A549 (cell line): ENCODE data around the gene SEMA4D. TPM values are rescaled to one million over a fixed set of nuclear protein-coding genes. Genes with fewer than 3 reads are reported as not detected.

Experiments used
- ATAC-seq, 2 experiments: fragments of 200-7000 bp in 1 of 2; fragments of >200 bp in 1 of 2; cut with Nextera tagmentation in 1 of 2; cut with Tn5 transposase in 1 of 2; 3 replicates each; pipeline versions ENCODE4 v1.8.0 to v1.9.1; 2018 to 2020; ENCODE audit warnings: mild to moderate bottlenecking in 1 of 2, moderate library complexity in 1 of 2
- CTCF ChIA-PET: fragments of 300-600 bp; sonication (Branson Sonifier 250); formaldehyde crosslinking; extraction: SDS; loops from one replicate; lab custom pipeline; 2021; ENCODE audit warnings: antibody characterized with exemption, inconsistent platforms; lab: Yijun Ruan, JAX
- POLR2A ChIA-PET: fragments of 350-600 bp; formaldehyde crosslinking; extraction: SDS; loops from one replicate; lab custom pipeline; 2021; ENCODE audit warnings: antibody characterized with exemption, inconsistent platforms; lab: Yijun Ruan, JAX
- DNase-seq, 2 experiments: peaks; one replicate each; pipeline versions ENCODE4 v3.0.0 to v3.0.0-alpha.2; 2011 to 2016; ENCODE audit warnings: low read depth in 1 of 2, low spot score in 1 of 2
- FAIRE-seq: peaks from 2 replicates; lab custom pipeline; 2011; peaks lifted over from hg19 to GRCh38; lab: Jason Lieb, UNC
- H3K27ac ChIP-seq, 2 experiments: fragments of >200 bp; sonication (Bioruptor Twin); formaldehyde crosslinking; 3 replicates each; pipeline ENCODE4 v1.5.1; 2016 to 2017
- H3K4me1 ChIP-seq: fragments of >200 bp; sonication (Bioruptor Twin); formaldehyde crosslinking; 3 replicates; pipeline ENCODE4 v1.6.1; 2016
- H3K4me2 ChIP-seq: fragments of >200 bp; sonication (Bioruptor Twin); formaldehyde crosslinking; 3 replicates; pipeline ENCODE4 v1.6.1; 2016
- H3K4me3 ChIP-seq: fragments of >200 bp; sonication (Bioruptor Twin); formaldehyde crosslinking; 3 replicates; pipeline ENCODE4 v1.5.1; 2016
- H3K9me3 ChIP-seq: fragments of >200 bp; sonication (Bioruptor Twin); formaldehyde crosslinking; 3 replicates; pipeline ENCODE4 v1.6.1; 2016
- BHLHE40 ChIP-seq: IDR thresholded peaks from 2 replicates; pipeline ENCODE4 v1.6.1; 2012; ENCODE audit warnings: low read depth, low read length, inconsistent platforms
- CBX2 ChIP-seq: fragments of 200-600 bp; sonication (generic); IDR thresholded peaks from 2 replicates; pipeline ENCODE4 v1.6.1; 2016; ENCODE audit warnings: low read depth, mild to moderate bottlenecking, borderline replicate concordance
- CEBPB ChIP-seq, 2 experiments: fragments of >200 bp in 1 of 2; sonication (Bioruptor Twin) in 1 of 2; formaldehyde crosslinking in 1 of 2; IDR thresholded peaks; 2 replicates each; pipeline ENCODE4 v1.6.1; 2012 to 2016
- CHD4 ChIP-seq: fragments of 200-600 bp; sonication (generic); IDR thresholded peaks from 2 replicates; pipeline ENCODE4 v1.6.1; 2016; ENCODE audit warnings: antibody characterized with exemption, mild to moderate bottlenecking, borderline replicate concordance
- EHF ChIP-seq: fragments of 250-450 bp; sonication (Bioruptor Pico); IDR thresholded peaks from 2 replicates; pipeline ENCODE4 v1.5.0; 2020; ENCODE audit warnings: mild to moderate bottlenecking
- EHMT2 ChIP-seq: fragments of 200-600 bp; sonication (generic); IDR thresholded peaks from 2 replicates; pipeline ENCODE4 v1.6.1; 2016; ENCODE audit warnings: antibody characterized with exemption, low read depth, mild to moderate bottlenecking, moderate library complexity
- FOSB ChIP-seq: fragments of 250-450 bp; sonication (Bioruptor Pico); IDR thresholded peaks from 2 replicates; pipeline ENCODE4 v1.5.0; 2020; ENCODE audit warnings: mild to moderate bottlenecking, moderate library complexity
- GATA3 ChIP-seq: IDR thresholded peaks from 2 replicates; pipeline ENCODE4 v1.6.1; 2012; ENCODE audit warnings: borderline replicate concordance
- HOXA7 ChIP-seq: fragments of 250-450 bp; sonication (Bioruptor Pico); IDR thresholded peaks from 2 replicates; pipeline ENCODE4 v1.5.0; 2020; ENCODE audit warnings: mild to moderate bottlenecking, moderate library complexity
- HOXB13 ChIP-seq: fragments of 250-450 bp; sonication (Bioruptor Pico); IDR thresholded peaks from 2 replicates; pipeline ENCODE4 v1.5.0; 2020; ENCODE audit warnings: low read depth, mild to moderate bottlenecking, moderate library complexity
- JUNB ChIP-seq: fragments of >200 bp; sonication (Bioruptor Twin); formaldehyde crosslinking; IDR thresholded peaks from 2 replicates; pipeline ENCODE4 v1.6.1; 2016
- KDM5A ChIP-seq: fragments of 200-600 bp; sonication (generic); IDR thresholded peaks from 2 replicates; pipeline ENCODE4 v1.6.1; 2016; ENCODE audit warnings: antibody characterized with exemption, mild to moderate bottlenecking
- MAFK ChIP-seq: fragments of 450-650 bp; IDR thresholded peaks from 2 replicates; pipeline ENCODE4 v1.6.1; 2014; ENCODE audit not compliant: partially characterized antibody
- MAZ ChIP-seq: fragments of 150-350 bp; IDR thresholded peaks from 2 replicates; pipeline ENCODE4 v1.6.1; 2014; ENCODE audit warnings: antibody characterized with exemption, low read depth, low read length, borderline replicate concordance
- NFE2L2 ChIP-seq: fragments of 150-350 bp; conservative IDR thresholded peaks from 2 replicates; pipeline ENCODE4 v1.6.1; 2014; ENCODE audit warnings: low read length
- NR3C1 ChIP-seq: fragments of >200 bp; sonication (Bioruptor Twin); formaldehyde crosslinking; IDR thresholded peaks from 3 replicates; pipeline ENCODE4 v1.6.1; 2017
- POLR2A ChIP-seq: IDR thresholded peaks from 2 replicates; pipeline ENCODE4 v1.6.1; 2012; ENCODE audit warnings: mild to moderate bottlenecking, low read length
- POLR2AphosphoS2 ChIP-seq: conservative IDR thresholded peaks from 2 replicates; pipeline ENCODE4 v1.6.1; 2012; ENCODE audit warnings: low read length, improper control_type of control experiment, inconsistent platforms
- RARB ChIP-seq: fragments of 250-450 bp; sonication (Bioruptor Pico); IDR thresholded peaks from 2 replicates; pipeline ENCODE4 v1.8.0; 2021; ENCODE audit warnings: mild to moderate bottlenecking, moderate library complexity
- RFX5 ChIP-seq: fragments of 450-650 bp; IDR thresholded peaks from 2 replicates; pipeline ENCODE4 v1.7.1; 2014; ENCODE audit warnings: antibody characterized with exemption, mild to moderate bottlenecking, moderate library complexity
- SMC3 ChIP-seq: fragments of >200 bp; sonication (Bioruptor Twin); formaldehyde crosslinking; IDR thresholded peaks from 3 replicates; pipeline ENCODE4 v1.6.1; 2018; ENCODE audit warnings: inconsistent platforms
- SREBF2 ChIP-seq: fragments of 450-650 bp; IDR thresholded peaks from 2 replicates; pipeline ENCODE4 v1.6.1; 2014; ENCODE audit warnings: mild to moderate bottlenecking, moderate library complexity
- TFCP2L1 ChIP-seq: fragments of 250-450 bp; sonication (Bioruptor Pico); IDR thresholded peaks from 2 replicates; pipeline ENCODE4 v1.5.0; 2021; ENCODE audit warnings: mild to moderate bottlenecking
- ZFP36 ChIP-seq: fragments of 450-650 bp; IDR thresholded peaks from 2 replicates; pipeline ENCODE4 v1.6.1; 2014; ENCODE audit warnings: borderline replicate concordance; ENCODE audit not compliant: partially characterized antibody
- WGBS: methylation state at CpG from one replicate; pipeline ENCODE4 v1.1.6; 2017; ENCODE audit errors: missing lambda C conversion rate; 5-methylcytosine and 5-hydroxymethylcytosine counted together
- polyA plus RNA-seq, 4 experiments: library from polyadenylated mRNA; depleted of rRNA in 3 of 4; stranded (reverse); fragments of >200 nt; fragmentation: RNase III in 1 of 4; extraction: RNeasy Plus Mini Kit Qiagen cat#74134 plus additional on column Dnase treatment in 1 of 4; gene quantifications; 2 replicates in 3 of 4; 3 replicates in 1 of 4; pipeline ENCODE4 v1.2.3, GENCODE V29; 2011 to 2017
- TF ChIP-seq, protein P1 (sequence below): fragments of >200 bp; sonication (Bioruptor Twin); formaldehyde crosslinking; IDR thresholded peaks from 2 replicates; pipeline ENCODE4 v1.6.1; 2016
- TF ChIP-seq, protein P2 (sequence below): fragments of >200 bp; sonication (Bioruptor Twin); formaldehyde crosslinking; IDR thresholded peaks from 3 replicates; pipeline ENCODE4 v1.6.1; 2016
- TF ChIP-seq, protein P3 (sequence below): fragments of 200-600 bp; sonication (generic); IDR thresholded peaks from 2 replicates; pipeline ENCODE4 v1.6.1; 2016; ENCODE audit warnings: antibody characterized with exemption, mild to moderate bottlenecking, moderate library complexity
- TF ChIP-seq, protein P4 (sequence below): fragments of 450-650 bp; IDR thresholded peaks from 2 replicates; pipeline ENCODE4 v1.6.1; 2014; ENCODE audit warnings: antibody characterized with exemption

The SEMA4D gene
- polyA plus RNA-seq, 2 of the 4 experiments (the other 2 are of a cell fraction), result 5.3 to 7.2 TPM

DNA sequence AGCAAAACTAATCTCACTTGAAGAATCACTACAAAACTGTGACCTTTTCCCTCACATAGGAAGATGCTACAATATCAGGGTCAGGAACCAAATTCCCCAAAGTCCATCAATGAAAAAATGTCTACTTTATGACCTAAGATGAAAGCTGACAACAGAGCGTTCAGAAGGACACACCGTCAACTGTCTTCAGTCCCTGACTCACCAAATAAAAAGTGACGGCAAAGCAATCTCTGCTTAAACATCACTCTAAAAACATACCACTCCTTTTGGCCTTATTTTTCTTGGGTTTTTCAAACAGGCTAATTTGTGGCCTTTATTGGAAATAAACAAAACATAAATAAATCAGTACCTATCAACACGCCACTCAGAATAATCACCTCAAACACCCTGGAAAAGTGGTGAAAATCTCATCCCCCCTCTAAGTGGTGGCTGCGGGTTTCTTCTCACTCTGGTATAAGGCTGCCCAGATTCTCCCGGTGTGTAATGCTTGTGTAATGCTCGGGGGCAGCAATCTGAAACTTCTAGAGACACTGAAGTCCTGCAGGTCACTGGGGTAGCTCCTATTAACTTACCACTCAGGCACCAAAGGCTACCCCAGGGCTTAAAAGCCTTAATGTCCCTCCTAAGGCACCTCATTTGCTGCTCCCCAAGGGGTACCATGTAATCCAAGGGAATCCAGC, 29.5 kb downstream of the SEMA4D start:
- DNase-seq (no peak), ATAC-seq (no peak)
- no peak overlapping the region for H3K27ac ChIP-seq
- no peaks in the 10 kb centered on the region for H3K9me3 ChIP-seq
- CTCF ChIA-PET, result interaction anchor here (0.8 kb wide), 1 partner anchor 27 kb away, joined by 3 read pairs; no protein-coding TSS in a partner anchor
- TF ChIP-seq MAFK, result no peak
- TF ChIP-seq, protein P1, sequence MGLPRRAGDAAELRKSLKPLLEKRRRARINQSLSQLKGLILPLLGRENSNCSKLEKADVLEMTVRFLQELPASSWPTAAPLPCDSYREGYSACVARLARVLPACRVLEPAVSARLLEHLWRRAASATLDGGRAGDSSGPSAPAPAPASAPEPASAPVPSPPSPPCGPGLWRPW, result no peak
- TF ChIP-seq, protein P2, sequence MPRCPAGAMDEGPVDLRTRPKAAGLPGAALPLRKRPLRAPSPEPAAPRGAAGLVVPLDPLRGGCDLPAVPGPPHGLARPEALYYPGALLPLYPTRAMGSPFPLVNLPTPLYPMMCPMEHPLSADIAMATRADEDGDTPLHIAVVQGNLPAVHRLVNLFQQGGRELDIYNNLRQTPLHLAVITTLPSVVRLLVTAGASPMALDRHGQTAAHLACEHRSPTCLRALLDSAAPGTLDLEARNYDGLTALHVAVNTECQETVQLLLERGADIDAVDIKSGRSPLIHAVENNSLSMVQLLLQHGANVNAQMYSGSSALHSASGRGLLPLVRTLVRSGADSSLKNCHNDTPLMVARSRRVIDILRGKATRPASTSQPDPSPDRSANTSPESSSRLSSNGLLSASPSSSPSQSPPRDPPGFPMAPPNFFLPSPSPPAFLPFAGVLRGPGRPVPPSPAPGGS, result no peak
- no peak for TF ChIP-seq CEBPB (IDR thresholded peaks at IDR 0.05)
- TF ChIP-seq ZFP36, result no peak
- TF ChIP-seq CHD4, result no peak
- TF ChIP-seq FOSB, result no peak
- TF ChIP-seq, all 56 proteins: peak for 0
- H3K4me2 ChIP-seq, result no peak overlapping the region
- WGBS, result 94% methylated on average over 7 of the region's 7 CpGs
- POLR2A ChIA-PET, result no interaction called here
- FAIRE-seq, result no peak
- no peak overlapping the region for H3K4me3 ChIP-seq
- no peaks in the 10 kb centered on the region for H3K4me1 ChIP-seq

DNA sequence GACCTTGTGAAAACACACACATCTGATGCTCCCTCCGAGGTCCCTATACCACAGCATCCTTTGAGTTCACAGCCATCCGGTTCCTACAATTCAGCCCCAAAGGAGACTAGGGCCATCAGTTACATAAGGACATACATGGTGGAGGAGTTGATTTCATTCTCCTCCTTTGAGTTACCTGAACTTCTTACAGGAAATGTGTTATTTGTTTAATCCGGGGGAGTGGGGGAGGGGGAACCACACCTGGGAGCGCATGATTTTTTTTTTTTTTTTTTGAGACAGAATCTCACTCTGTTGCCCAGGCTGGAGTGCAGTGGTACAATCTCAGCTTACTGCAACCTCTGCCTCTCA, 30.7 kb downstream of the SEMA4D start:
- Histone ChIP-seq H3K4me3 (no peak overlapping the region), H3K9me3 (no peaks in the 10 kb centered on the region), H3K4me1 (no peaks in the 10 kb centered on the region), H3K27ac (no peak overlapping the region), H3K4me2 (no peak overlapping the region)
- no peak for FAIRE-seq
- ChIA-PET CTCF (no interaction called here), POLR2A (interaction anchor here (0.8 kb wide), 1 partner anchor 107 kb away, joined by 5 read pairs; no protein-coding TSS in a partner anchor)
- ATAC-seq, result no peak
- WGBS, result 63% methylated on average over 4 of the region's 4 CpGs
- no peak for DNase-seq
- TF ChIP-seq POLR2A (no peak), NR3C1 (no peak), NFE2L2 (no peak), FOSB (no peak), HOXA7 (CRISPR knock-in tag) (no peak)

DNA sequence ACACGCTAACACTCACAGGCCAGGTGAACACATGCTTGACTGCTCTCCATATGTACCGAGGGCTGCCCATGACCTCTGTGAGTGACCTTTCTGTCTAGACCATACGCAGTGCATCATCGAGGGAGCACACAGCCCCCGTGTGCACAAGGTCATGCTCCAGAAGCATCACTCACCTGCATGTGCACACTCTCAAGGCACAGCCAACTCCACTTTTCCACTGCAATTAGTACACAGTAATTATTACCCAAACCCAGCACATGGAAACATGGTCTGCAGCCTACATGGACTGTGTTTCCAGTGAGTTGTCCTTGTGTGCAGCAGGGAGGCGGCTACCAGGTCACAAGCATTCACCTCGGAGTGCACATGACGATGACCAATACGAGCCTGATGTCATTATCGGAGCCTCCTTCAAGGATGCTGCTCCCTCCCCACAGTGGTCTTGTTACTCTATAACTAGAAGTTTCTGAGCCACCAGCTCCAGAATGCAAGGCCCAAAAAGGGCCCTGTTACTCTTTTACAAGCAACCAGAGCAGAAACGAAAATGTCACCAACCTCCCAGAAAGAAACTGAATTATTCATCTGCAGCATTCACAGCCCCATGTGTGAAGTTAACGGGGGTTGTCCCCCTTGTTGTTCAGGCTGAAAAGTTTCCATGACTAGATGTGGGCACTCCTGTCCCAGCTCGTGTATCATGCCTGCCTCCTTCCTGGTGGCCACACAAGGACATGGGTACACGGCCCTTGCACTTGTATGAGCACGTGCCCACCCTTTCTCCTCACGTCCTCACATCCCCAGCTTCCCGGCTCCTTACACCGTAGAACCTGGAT, 31.2 kb downstream of the SEMA4D start:
- DNase-seq (no peak), ATAC-seq (no peak), FAIRE-seq (no peak)
- POLR2A ChIA-PET, result no interaction called here
- CTCF ChIA-PET, result no interaction called here
- Histone ChIP-seq H3K4me1 (no peaks in the 10 kb centered on the region), H3K9me3 (no peaks in the 10 kb centered on the region), H3K27ac (no peak overlapping the region), H3K4me2 (no peak overlapping the region), H3K4me3 (no peak overlapping the region)
- WGBS, result 85% methylated on average over 18 of the region's 18 CpGs
- TF ChIP-seq, protein P3, sequence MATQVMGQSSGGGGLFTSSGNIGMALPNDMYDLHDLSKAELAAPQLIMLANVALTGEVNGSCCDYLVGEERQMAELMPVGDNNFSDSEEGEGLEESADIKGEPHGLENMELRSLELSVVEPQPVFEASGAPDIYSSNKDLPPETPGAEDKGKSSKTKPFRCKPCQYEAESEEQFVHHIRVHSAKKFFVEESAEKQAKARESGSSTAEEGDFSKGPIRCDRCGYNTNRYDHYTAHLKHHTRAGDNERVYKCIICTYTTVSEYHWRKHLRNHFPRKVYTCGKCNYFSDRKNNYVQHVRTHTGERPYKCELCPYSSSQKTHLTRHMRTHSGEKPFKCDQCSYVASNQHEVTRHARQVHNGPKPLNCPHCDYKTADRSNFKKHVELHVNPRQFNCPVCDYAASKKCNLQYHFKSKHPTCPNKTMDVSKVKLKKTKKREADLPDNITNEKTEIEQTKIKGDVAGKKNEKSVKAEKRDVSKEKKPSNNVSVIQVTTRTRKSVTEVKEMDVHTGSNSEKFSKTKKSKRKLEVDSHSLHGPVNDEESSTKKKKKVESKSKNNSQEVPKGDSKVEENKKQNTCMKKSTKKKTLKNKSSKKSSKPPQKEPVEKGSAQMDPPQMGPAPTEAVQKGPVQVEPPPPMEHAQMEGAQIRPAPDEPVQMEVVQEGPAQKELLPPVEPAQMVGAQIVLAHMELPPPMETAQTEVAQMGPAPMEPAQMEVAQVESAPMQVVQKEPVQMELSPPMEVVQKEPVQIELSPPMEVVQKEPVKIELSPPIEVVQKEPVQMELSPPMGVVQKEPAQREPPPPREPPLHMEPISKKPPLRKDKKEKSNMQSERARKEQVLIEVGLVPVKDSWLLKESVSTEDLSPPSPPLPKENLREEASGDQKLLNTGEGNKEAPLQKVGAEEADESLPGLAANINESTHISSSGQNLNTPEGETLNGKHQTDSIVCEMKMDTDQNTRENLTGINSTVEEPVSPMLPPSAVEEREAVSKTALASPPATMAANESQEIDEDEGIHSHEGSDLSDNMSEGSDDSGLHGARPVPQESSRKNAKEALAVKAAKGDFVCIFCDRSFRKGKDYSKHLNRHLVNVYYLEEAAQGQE, result no peak
- TF ChIP-seq RFX5 (no peak), SMC3 (no peak), HOXB13 (CRISPR knock-in tag) (no peak), CBX2 (no peak), RARB (CRISPR knock-in tag) (no peak), GATA3 (no peak), BHLHE40 (no peak), EHMT2 (no peak), KDM5A (no peak), JUNB (no peak), MAZ (no peak), POLR2A (no peak), SREBF2 (no peak), TFCP2L1 (no peak), EHF (no peak), POLR2AphosphoS2 (no peak)
- TF ChIP-seq, protein P2, result no peak
- TF ChIP-seq, protein P4, sequence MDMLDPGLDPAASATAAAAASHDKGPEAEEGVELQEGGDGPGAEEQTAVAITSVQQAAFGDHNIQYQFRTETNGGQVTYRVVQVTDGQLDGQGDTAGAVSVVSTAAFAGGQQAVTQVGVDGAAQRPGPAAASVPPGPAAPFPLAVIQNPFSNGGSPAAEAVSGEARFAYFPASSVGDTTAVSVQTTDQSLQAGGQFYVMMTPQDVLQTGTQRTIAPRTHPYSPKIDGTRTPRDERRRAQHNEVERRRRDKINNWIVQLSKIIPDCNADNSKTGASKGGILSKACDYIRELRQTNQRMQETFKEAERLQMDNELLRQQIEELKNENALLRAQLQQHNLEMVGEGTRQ, result no peak
